ENCODE data around the gene KMT2C. TPM values are rescaled to one million over a fixed set of nuclear protein-coding genes. Genes with fewer than 3 reads are reported as not detected.
A peak's percentile ranks its signal among the peaks of the same experiment; 100 is the strongest.

Gene KMT2C
- total RNA-seq, 1 donor = 34.3 TPM

DNA sequence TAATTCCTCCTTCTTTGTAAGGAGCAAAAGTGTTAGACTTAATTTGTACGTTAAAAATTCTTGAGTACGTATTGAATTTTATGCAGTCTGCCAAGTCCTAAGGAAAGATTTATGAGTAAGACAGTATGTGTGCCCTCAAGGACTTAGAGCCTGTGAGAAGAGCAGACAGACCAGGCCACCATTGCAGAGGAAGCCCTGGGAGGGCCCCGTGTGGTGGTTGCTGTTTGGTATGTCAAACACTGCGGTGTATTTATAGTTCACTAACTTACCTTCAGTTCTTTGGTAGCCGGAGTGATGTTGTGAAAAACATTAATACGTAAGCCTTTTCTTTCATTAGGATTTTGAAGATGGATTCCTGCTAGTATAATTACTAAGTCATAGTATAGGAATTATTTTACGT lies 327.4 kb downstream of the KMT2C start:
- no peak for DNase-seq (ENCODE audit: low read depth)
- H3K4me3 ChIP-seq (ENCODE audit: low read depth, low read length) = no peak overlapping the region
- TF ChIP-seq, protein P1, sequence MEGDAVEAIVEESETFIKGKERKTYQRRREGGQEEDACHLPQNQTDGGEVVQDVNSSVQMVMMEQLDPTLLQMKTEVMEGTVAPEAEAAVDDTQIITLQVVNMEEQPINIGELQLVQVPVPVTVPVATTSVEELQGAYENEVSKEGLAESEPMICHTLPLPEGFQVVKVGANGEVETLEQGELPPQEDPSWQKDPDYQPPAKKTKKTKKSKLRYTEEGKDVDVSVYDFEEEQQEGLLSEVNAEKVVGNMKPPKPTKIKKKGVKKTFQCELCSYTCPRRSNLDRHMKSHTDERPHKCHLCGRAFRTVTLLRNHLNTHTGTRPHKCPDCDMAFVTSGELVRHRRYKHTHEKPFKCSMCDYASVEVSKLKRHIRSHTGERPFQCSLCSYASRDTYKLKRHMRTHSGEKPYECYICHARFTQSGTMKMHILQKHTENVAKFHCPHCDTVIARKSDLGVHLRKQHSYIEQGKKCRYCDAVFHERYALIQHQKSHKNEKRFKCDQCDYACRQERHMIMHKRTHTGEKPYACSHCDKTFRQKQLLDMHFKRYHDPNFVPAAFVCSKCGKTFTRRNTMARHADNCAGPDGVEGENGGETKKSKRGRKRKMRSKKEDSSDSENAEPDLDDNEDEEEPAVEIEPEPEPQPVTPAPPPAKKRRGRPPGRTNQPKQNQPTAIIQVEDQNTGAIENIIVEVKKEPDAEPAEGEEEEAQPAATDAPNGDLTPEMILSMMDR (IDR thresholded peaks at IDR 0.05; ENCODE audit: insufficient read depth, low read length) = no peak

DNA sequence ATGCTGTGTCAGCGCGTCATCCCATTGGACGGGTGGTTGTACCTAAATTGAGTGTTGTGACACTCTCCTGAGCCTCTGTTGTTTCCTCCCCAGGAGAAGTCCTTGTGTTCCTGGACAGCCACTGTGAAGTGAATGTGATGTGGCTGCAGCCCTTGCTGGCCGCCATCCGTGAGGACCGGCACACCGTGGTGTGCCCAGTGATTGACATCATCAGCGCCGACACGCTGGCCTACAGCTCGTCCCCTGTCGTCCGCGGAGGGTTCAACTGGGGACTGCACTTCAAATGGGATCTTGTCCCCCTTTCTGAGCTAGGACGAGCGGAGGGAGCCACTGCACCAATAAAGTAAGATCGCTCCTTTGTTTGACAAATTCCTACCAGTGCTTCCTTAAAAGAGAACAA lies 327.9 kb downstream of the KMT2C start:
- no peak overlapping the region for H3K4me3 ChIP-seq (ENCODE audit: low read depth, low read length)
- TF ChIP-seq, protein P1 (IDR thresholded peaks at IDR 0.05; ENCODE audit: insufficient read depth, low read length) = no peak
- no peak for DNase-seq (ENCODE audit: low read depth)

DNA sequence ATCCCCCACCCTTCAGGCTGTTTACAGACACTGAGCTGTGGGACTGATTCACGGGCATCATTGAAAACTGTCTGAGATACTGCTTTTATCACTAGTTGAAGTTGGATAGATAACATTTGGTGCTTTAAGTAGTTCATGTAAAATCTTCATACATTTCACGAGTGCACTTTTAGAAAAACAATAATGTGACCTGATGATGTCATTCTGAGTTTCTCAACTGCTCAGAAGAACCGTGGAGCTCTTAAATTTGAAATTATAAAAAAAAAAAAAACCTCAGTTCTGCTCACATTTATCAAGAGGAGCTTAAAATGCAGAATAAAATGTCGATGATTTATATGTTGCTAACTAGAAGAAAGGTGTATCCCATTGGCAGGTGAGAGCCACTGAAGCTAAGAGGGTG lies 328.8 kb downstream of the KMT2C start:
- DNase-seq (ENCODE audit: low read depth) = peak; percentile 17
- H3K4me3 ChIP-seq (ENCODE audit: low read depth, low read length) = no peak overlapping the region
- TF ChIP-seq, protein P1 (IDR thresholded peaks at IDR 0.05; ENCODE audit: insufficient read depth, low read length) = no peak

DNA sequence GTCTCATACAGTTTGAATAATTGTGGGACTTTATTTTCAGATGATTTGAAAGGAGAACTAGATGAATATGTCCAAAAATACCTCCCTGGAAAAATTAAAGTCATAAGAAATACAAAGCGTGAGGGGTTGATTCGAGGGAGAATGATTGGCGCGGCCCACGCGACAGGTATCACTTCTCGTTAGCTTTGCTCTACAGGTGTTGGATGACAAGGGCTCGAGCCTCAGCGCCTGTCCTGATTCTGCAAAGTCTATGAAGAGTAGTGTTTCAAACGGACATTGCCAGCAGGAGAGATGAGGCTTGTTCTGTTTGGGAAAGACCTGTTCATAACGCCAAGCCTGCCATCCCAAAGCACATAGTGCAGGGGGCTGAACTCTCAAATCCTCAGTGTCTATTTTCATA lies 330.6 kb downstream of the KMT2C start:
- DNase-seq (ENCODE audit: low read depth) = no peak
- TF ChIP-seq, protein P1 (IDR thresholded peaks at IDR 0.05; ENCODE audit: insufficient read depth, low read length) = no peak

DNA sequence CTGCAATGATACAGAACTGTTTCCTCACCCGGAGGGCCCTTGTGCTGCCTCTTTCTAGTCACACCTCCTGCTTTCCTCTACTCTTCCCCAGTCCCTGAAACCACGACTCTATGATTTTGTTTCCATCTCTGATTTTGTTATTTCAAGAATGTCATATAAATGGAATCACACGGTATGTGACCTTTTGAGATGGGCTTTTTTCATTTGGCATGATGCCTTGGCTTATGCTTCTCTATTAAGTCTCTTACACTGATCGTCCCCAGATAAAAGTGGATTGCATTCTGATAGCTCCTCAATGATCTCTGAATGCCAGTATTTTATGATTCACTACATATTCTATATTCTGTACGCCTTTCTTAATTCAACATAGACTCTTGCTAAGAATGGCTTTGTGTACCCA lies 332.1 kb downstream of the KMT2C start:
- TF ChIP-seq, protein P1 (IDR thresholded peaks at IDR 0.05; ENCODE audit: insufficient read depth, low read length) = no peak
- H3K4me3 ChIP-seq (ENCODE audit: low read depth, low read length) = no peak overlapping the region
- DNase-seq (ENCODE audit: low read depth) = no peak

More for the DNA sequence above, 330.6 kb downstream of the KMT2C start:
- no peak overlapping the region for H3K4me3 ChIP-seq (ENCODE audit: low read depth, low read length)

DNA sequence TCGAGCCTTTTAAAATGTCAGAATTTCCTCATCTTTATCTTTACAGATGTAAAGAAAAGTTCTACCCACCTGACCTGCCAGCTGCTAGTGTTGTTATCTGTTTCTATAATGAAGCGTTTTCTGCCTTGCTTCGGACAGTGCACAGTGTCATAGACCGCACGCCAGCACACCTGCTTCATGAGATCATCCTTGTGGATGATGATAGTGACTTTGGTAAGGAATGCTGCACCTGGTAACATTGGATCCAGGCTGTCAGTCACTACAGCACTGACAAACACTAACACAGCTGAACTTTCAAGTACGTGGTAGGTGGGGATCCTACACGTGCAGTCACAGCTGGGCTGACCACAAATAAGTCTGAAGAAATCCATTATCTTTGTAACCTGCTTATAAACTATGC lies 332.7 kb downstream of the KMT2C start:
- DNase-seq (ENCODE audit: low read depth) = no peak
- TF ChIP-seq, protein P1 (IDR thresholded peaks at IDR 0.05; ENCODE audit: insufficient read depth, low read length) = no peak

DNA sequence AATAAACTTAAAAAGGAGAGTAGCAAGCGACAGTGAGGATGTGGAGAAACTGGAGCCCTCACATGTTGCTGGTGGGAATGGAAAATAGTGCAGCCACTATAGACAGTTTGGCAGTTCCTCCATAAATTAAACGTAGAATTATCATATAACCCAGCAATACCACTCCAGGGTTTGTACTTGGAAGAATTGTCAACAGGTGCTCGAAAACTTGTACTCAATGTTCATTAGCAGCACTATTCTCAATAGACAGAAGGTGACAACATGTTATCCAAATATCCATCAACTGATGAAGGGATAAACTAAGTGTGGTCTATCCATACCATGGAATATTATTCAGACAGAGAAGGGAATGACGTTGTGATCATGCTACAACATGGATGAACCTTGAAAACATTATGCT lies 338.5 kb downstream of the KMT2C start:
- TF ChIP-seq, protein P1 (IDR thresholded peaks at IDR 0.05; ENCODE audit: insufficient read depth, low read length) = no peak
- no peak for DNase-seq (ENCODE audit: low read depth)
- no peak overlapping the region for H3K4me3 ChIP-seq (ENCODE audit: low read depth, low read length)

More for the DNA sequence above, 332.7 kb downstream of the KMT2C start:
- H3K4me3 ChIP-seq (ENCODE audit: low read depth, low read length) = no peak overlapping the region

All from fibroblast of the aortic adventitia (primary cell).